Esophagus muscularis mucosa (tissue), 4 donors: Measurements from ENCODE around the gene ZMIZ1. TPM values are rescaled to one million over a fixed set of nuclear protein-coding genes. Genes with fewer than 3 reads are reported as not detected.

Experiments used
- DNase-seq: peaks from one replicate; pipeline ENCODE4 v3.0.0-alpha.2; 2017; ENCODE audit errors: extremely low spot score
- H3K27ac ChIP-seq, 4 donors: fragments of 200-600 bp; sonication (generic); replicated peaks in 1 of 4; 1 replicate in 3 of 4; 2 replicates in 1 of 4; pipeline ENCODE4 v1.5.1; 2016 to 2019; ENCODE audit warnings: mild to moderate bottlenecking in 1 of 4
- H3K27me3 ChIP-seq, 4 donors: fragments of 200-600 bp; sonication (generic); one replicate each; pipeline versions ENCODE4 v1.5.1 to v1.6.0; 2016 to 2019
- H3K36me3 ChIP-seq, 4 donors: fragments of 200-600 bp; sonication (generic); one replicate each; pipeline ENCODE4 v1.5.1; 2016 to 2019
- H3K4me1 ChIP-seq, 4 donors: fragments of 200-600 bp; sonication (generic); one replicate each; pipeline ENCODE4 v1.5.1; 2016 to 2019
- H3K4me3 ChIP-seq, 4 donors: fragments of 200-600 bp; sonication (generic); 1 replicate in 2 of 4; 2 replicates in 2 of 4; pipeline ENCODE4 v1.5.1; 2016 to 2019; ENCODE audit warnings: mild to moderate bottlenecking in 4 of 4, moderate library complexity in 1 of 4
- H3K9me3 ChIP-seq, 4 donors: fragments of 200-600 bp; sonication (generic); 1 replicate in 3 of 4; 2 replicates in 1 of 4; pipeline ENCODE4 v1.5.1; 2016 to 2019
- EP300 ChIP-seq: sonication (generic); formaldehyde crosslinking; IDR thresholded peaks from one replicate; pipeline ENCODE4 v1.6.1; 2017; ENCODE audit warnings: antibody characterized with exemption
- POLR2A ChIP-seq: fragments of 450-650 bp; IDR thresholded peaks from one replicate; pipeline ENCODE4 v1.6.1; 2017; ENCODE audit warnings: antibody characterized with exemption, moderate library complexity, mild to moderate bottlenecking, low read depth
- POLR2AphosphoS5 ChIP-seq, 2 donors: sonication (generic); formaldehyde crosslinking; IDR thresholded peaks; one replicate each; pipeline ENCODE4 v1.6.1; 2017; ENCODE audit warnings: antibody characterized with exemption in 2 of 2
- WGBS: methylation state at CpG from one replicate; pipeline ENCODE4 v1.1.5; 2018; 5-methylcytosine and 5-hydroxymethylcytosine counted together
- intact Hi-C: fragments of 100-400 bp; cut with DNase I; formaldehyde crosslinking; loops from one replicate; pipeline ENCODE4 v1.15.1; 2023
- total RNA-seq, 4 donors: library from RNA; depleted of rRNA; stranded (reverse); fragments of >200 nt; gene quantifications; one replicate each; pipeline versions ENCODE4 v1.1.0 to v1.2.1, GENCODE V29; 2016
- TF ChIP-seq, protein P1 (sequence below), 3 experiments: fragments of 200-600 bp in 2 of 3; fragments of 450-650 bp in 1 of 3; sonication (generic) in 2 of 3; IDR thresholded peaks; one replicate each; pipeline ENCODE4 v1.5.1; 2017 to 2019; ENCODE audit warnings: antibody characterized with exemption in 3 of 3, mild to moderate bottlenecking in 2 of 3, moderate library complexity in 1 of 3

Gene ZMIZ1
- total RNA-seq, 4 donors from 2014 or later = 48.7 to 87.2 (median 66.0) TPM

DNA sequence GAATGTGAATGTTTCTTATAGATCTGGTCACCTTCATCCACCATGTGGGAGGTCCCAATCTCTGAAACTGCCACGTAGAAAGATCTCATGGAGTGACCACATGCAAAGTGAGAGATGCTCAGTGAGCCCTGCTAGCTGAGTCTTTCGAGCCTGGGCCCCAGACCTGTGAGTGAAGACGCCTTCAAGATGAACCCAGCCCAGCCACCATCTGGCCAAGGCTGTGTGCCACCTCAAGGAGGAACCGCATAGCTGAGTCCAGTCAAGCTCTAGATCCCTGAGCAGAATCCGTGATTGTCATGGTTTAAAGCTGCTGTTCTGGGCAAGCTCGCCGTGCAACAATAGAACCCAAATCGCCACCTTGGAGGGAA lies 258.3 kb downstream of the ZMIZ1 start:
- 97% methylated on average over 6 of the region's 8 CpGs for WGBS
- H3K4me3 ChIP-seq = no peak overlapping the region
- H3K27ac ChIP-seq = no peak overlapping the region
- H3K4me1 ChIP-seq = peaks cover 0 to 6% (median 2%) of the 10 kb centered on the region in 4 donors
- H3K36me3 ChIP-seq = no peaks in the 10 kb centered on the region
- no peak for DNase-seq
- H3K27me3 ChIP-seq = no peaks in the 10 kb centered on the region
- TF ChIP-seq EP300 (no peak), POLR2A (no peak)
- intact Hi-C loops = no loop called here
- H3K9me3 ChIP-seq = no peaks in the 10 kb centered on the region

- Histone ChIP-seq H3K4me3 (no peak overlapping the region), H3K36me3 (no peaks in the 10 kb centered on the region), H3K4me1 (peaks cover 0 to 6% (median 2%) of the 10 kb centered on the region in 4 donors), H3K9me3 (no peaks in the 10 kb centered on the region), H3K27ac (no peak overlapping the region), H3K27me3 (no peaks in the 10 kb centered on the region)
- WGBS = 100% methylated on average over 4 of the region's 6 CpGs
- no peak for DNase-seq
- TF ChIP-seq EP300 (no peak), POLR2AphosphoS5 (IDR thresholded peaks at IDR 0.05) (no peak), POLR2A (no peak)
- TF ChIP-seq, protein P1, sequence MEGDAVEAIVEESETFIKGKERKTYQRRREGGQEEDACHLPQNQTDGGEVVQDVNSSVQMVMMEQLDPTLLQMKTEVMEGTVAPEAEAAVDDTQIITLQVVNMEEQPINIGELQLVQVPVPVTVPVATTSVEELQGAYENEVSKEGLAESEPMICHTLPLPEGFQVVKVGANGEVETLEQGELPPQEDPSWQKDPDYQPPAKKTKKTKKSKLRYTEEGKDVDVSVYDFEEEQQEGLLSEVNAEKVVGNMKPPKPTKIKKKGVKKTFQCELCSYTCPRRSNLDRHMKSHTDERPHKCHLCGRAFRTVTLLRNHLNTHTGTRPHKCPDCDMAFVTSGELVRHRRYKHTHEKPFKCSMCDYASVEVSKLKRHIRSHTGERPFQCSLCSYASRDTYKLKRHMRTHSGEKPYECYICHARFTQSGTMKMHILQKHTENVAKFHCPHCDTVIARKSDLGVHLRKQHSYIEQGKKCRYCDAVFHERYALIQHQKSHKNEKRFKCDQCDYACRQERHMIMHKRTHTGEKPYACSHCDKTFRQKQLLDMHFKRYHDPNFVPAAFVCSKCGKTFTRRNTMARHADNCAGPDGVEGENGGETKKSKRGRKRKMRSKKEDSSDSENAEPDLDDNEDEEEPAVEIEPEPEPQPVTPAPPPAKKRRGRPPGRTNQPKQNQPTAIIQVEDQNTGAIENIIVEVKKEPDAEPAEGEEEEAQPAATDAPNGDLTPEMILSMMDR (IDR thresholded peaks at IDR 0.05) = no peak
- intact Hi-C loops = no loop called here
Observed at GRCh38 chr10:79328147-79328701, 259.5 kb downstream of the ZMIZ1 start.

GRCh38 chr10:79328737-79329504 lies 260.2 kb downstream of the ZMIZ1 start:
- 93% methylated on average over 9 of the region's 14 CpGs for WGBS
- Histone ChIP-seq H3K4me1 (peaks cover 0 to 6% (median 2%) of the 10 kb centered on the region in 4 donors), H3K9me3 (no peaks in the 10 kb centered on the region), H3K27me3 (no peaks in the 10 kb centered on the region), H3K4me3 (no peak overlapping the region), H3K36me3 (no peaks in the 10 kb centered on the region), H3K27ac (no peak overlapping the region)
- DNase-seq = no peak
- intact Hi-C loops = no loop called here
- TF ChIP-seq POLR2A (no peak), EP300 (no peak), POLR2AphosphoS5 (IDR thresholded peaks at IDR 0.05) (no peak)
- TF ChIP-seq, protein P1 (IDR thresholded peaks at IDR 0.05) = no peak

DNA sequence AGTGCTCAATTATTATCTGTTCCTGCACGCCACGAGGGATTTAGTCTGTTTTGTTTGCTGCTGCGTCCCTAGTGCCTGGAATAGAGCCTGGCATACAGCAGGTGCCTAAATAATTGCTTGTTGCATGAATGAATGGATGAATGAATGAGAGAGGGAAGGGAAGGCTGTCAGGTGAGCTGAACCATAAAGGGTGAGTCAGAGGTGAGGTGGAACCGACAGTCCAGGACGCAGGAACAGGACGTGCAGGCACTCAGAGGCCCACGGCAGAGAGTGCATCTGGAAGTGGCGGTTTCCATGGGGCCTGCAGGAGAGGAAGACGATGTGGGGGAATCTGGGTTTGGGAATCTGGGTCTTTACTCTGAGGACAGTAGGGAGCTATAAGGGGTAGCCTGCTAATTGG lies 260.8 kb downstream of the ZMIZ1 start:
- intact Hi-C loops = no loop called here
- WGBS = 91% methylated on average over 9 of the region's 9 CpGs

DNA sequence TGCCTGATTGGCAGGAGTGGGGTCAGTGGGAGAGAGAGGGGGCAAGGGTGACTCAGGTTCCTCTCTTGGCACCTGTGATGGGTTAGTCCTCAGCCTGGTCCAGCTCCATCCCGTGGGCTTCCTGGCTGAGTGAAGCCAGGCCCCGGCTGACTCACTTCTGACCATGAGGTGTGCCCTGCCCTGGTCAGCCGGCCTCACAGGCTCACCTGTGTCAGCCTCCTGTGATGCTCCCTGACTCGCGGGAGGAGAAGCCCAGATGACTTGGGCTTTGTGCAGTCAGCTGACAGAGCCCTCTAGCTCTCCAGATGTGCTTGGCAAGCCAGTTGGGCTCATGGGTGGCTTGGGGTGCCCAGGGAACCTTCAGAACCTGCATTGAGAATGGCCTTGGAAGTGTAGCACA lies 262.5 kb downstream of the ZMIZ1 start:
- no peak for DNase-seq
- intact Hi-C loops = no loop called here

More for the DNA sequence above, 260.8 kb downstream of the ZMIZ1 start:
- no peaks in the 10 kb centered on the region for H3K27me3 ChIP-seq
- TF ChIP-seq EP300 (no peak), POLR2AphosphoS5 (IDR thresholded peaks at IDR 0.05) (no peak), POLR2A (no peak)
- TF ChIP-seq, protein P1 (IDR thresholded peaks at IDR 0.05) = no peak
- no peaks in the 10 kb centered on the region for H3K9me3 ChIP-seq
- H3K36me3 ChIP-seq = no peaks in the 10 kb centered on the region
- H3K27ac ChIP-seq = no peak overlapping the region
- H3K4me1 ChIP-seq = peaks cover 0 to 6% (median 2%) of the 10 kb centered on the region in 4 donors
- no peak for DNase-seq
- H3K4me3 ChIP-seq = no peak overlapping the region

More for the DNA sequence above, 262.5 kb downstream of the ZMIZ1 start:
- H3K9me3 ChIP-seq = no peaks in the 10 kb centered on the region
- WGBS = 92% methylated on average over 3 of the region's 5 CpGs
- H3K4me3 ChIP-seq = no peak overlapping the region
- peaks cover 0 to 17% (median 2%) of the 10 kb centered on the region in 4 donors for H3K4me1 ChIP-seq
- no peaks in the 10 kb centered on the region for H3K27me3 ChIP-seq
- no peak overlapping the region for H3K27ac ChIP-seq
- no peak for TF ChIP-seq EP300
- no peak for TF ChIP-seq POLR2AphosphoS5 (IDR thresholded peaks at IDR 0.05)
- TF ChIP-seq, protein P1 (IDR thresholded peaks at IDR 0.05) = no peak
- no peak for TF ChIP-seq POLR2A
- H3K36me3 ChIP-seq = no peaks in the 10 kb centered on the region
